HepG2 (cell line): ENCODE measurements around the gene SLC26A2. TPM values are rescaled to one million over a fixed set of nuclear protein-coding genes. Genes with fewer than 3 reads are reported as not detected.

Source experiments
- ATAC-seq: fragments of 200-7000 bp; cut with Tn5 transposase; 3 replicates; pipeline ENCODE4 v1.9.1; 2020; ENCODE audit warnings: mild to moderate bottlenecking, moderate library complexity
- BruUV-seq: library from RNA; stranded (reverse); fragments of 400-500 nt; replicated peaks from 2 replicates; lab custom pipeline; 2021; lab: Mats Ljungman, UMichigan
- CTCF ChIA-PET: fragments of 300-600 bp; formaldehyde crosslinking; extraction: SDS; loops from one replicate; lab custom pipeline; 2021; ENCODE audit warnings: low total read pairs, inconsistent platforms, low intra/inter-chr PET ratio; lab: Yijun Ruan, JAX
- POLR2A ChIA-PET: fragments of 350-600 bp; sonication (Branson Sonifier 250); formaldehyde crosslinking; loops from one replicate; lab custom pipeline; 2020; ENCODE audit warnings: antibody characterized with exemption, inconsistent platforms; lab: Yijun Ruan, JAX
- DNase-seq: peaks from one replicate; pipeline ENCODE4 v3.0.0-alpha.2; 2015; ENCODE audit warnings: low spot score
- FAIRE-seq: peaks from 3 replicates; lab custom pipeline; 2011; peaks lifted over from hg19 to GRCh38; lab: Jason Lieb, UNC
- H2AFZ ChIP-seq: one replicate; pipeline ENCODE4 v1.6.1; 2011; ENCODE audit warnings: low read length, inconsistent platforms
- H3K27ac ChIP-seq: fragments of 300-600 bp; 3 replicates; pipeline ENCODE4 v1.8.0; 2011; ENCODE audit warnings: mixed run types, mild to moderate bottlenecking, mixed read lengths, low read length, inconsistent platforms; ENCODE audit not compliant: insufficient read depth; ENCODE audit errors: extremely low read length
- H3K27me3 ChIP-seq, 2 experiments: fragments of 200-600 bp in 1 of 2; 2 replicates in 1 of 2; 3 replicates in 1 of 2; pipeline versions ENCODE4 v1.6.0 to v1.8.0; 2011; ENCODE audit warnings: low read length in 2 of 2, mild to moderate bottlenecking in 2 of 2, moderate library complexity in 2 of 2, inconsistent platforms in 1 of 2; ENCODE audit not compliant: insufficient read depth in 2 of 2, control insufficient read depth in 1 of 2
- H3K36me3 ChIP-seq, 2 experiments: fragments of 200-600 bp in 1 of 2; replicated peaks in 1 of 2; 2 replicates in 1 of 2; 3 replicates in 1 of 2; pipeline versions ENCODE4 v1.5.1 to v1.8.0; 2011; ENCODE audit warnings: low read length in 2 of 2, inconsistent platforms in 1 of 2; ENCODE audit not compliant: insufficient read depth in 2 of 2, control insufficient read depth in 1 of 2
- H3K4me1 ChIP-seq: 2 replicates; pipeline ENCODE4 v1.5.1; 2012; ENCODE audit warnings: low read length, inconsistent platforms; ENCODE audit not compliant: insufficient read depth
- H3K4me2 ChIP-seq: 2 replicates; pipeline ENCODE4 v1.6.0; 2011; ENCODE audit warnings: low read depth, low read length, inconsistent platforms
- H3K4me3 ChIP-seq, 3 experiments: fragments of 200-600 bp in 1 of 3; sonication (generic), shearing (Covaris generic) in 1 of 3; replicated peaks in 1 of 3; 2 replicates each; pipeline ENCODE4 v1.5.1; 2011 to 2016; ENCODE audit warnings: low read length in 3 of 3, inconsistent platforms in 2 of 3, low read depth in 2 of 3, mild to moderate bottlenecking in 2 of 3, control low read depth in 1 of 3, mixed read lengths in 1 of 3; ENCODE audit not compliant: insufficient read depth in 1 of 3
- H3K79me2 ChIP-seq: one replicate; pipeline ENCODE4 v1.6.1; 2011; ENCODE audit warnings: low read length, inconsistent platforms; ENCODE audit not compliant: insufficient read depth
- H3K9ac ChIP-seq: 2 replicates; pipeline ENCODE4 v1.6.0; 2011; ENCODE audit warnings: mild to moderate bottlenecking, low read depth, low read length, inconsistent platforms; ENCODE audit not compliant: insufficient read depth
- H3K9me3 ChIP-seq: 2 replicates; pipeline ENCODE4 v1.5.1; 2012; ENCODE audit warnings: mild to moderate bottlenecking, low read length
- H4K20me1 ChIP-seq: 2 replicates; pipeline ENCODE4 v1.6.0; 2011; ENCODE audit warnings: inconsistent platforms, mild to moderate bottlenecking, low read length, moderate library complexity; ENCODE audit not compliant: insufficient read depth
- ATF1 ChIP-seq: IDR thresholded peaks from 2 replicates; pipeline ENCODE4 v1.6.1; 2016; ENCODE audit warnings: mild to moderate bottlenecking, control low read depth
- BCL6 ChIP-seq: IDR thresholded peaks from 2 replicates; pipeline ENCODE4 v1.6.1; 2016; ENCODE audit warnings: missing genetic modification reagents, missing compliant biosample characterization
- MAFK ChIP-seq, 2 experiments: IDR thresholded peaks in 1 of 2; conservative IDR thresholded peaks in 1 of 2; 2 replicates each; pipeline ENCODE4 v1.6.1; 2011; ENCODE audit warnings: improper control_type of control experiment in 2 of 2, low read length in 2 of 2
- RFX1 ChIP-seq: fragments of 450-650 bp; IDR thresholded peaks from 2 replicates; pipeline ENCODE4 v1.6.1; 2017
- SCMH1 ChIP-seq: sonication (generic); formaldehyde crosslinking; IDR thresholded peaks from 2 replicates; pipeline ENCODE4 v1.9.0; 2021; ENCODE audit warnings: missing genetic modification reagents, mild to moderate bottlenecking, borderline replicate concordance
- SMAD9 ChIP-seq: sonication (generic); formaldehyde crosslinking; IDR thresholded peaks from 2 replicates; pipeline ENCODE4 v1.5.1; 2020; ENCODE audit warnings: mild to moderate bottlenecking, missing genetic modification reagents
- ZNF281 ChIP-seq: sonication (generic); formaldehyde crosslinking; IDR thresholded peaks from 2 replicates; pipeline ENCODE4 v1.4.0; 2020; ENCODE audit warnings: missing genetic modification reagents, borderline replicate concordance
- ZNF333 ChIP-seq: sonication (generic); formaldehyde crosslinking; IDR thresholded peaks from 2 replicates; pipeline ENCODE4 v1.4.0; 2020; ENCODE audit warnings: mild to moderate bottlenecking, missing genetic modification reagents, borderline replicate concordance
- ZNF431 ChIP-seq: sonication (generic); formaldehyde crosslinking; IDR thresholded peaks from 2 replicates; pipeline ENCODE4 v1.9.0; 2022; ENCODE audit warnings: missing genetic modification reagents, low read depth, mild to moderate bottlenecking, borderline replicate concordance
- ZNF460 ChIP-seq: sonication (generic); formaldehyde crosslinking; IDR thresholded peaks from 2 replicates; pipeline ENCODE4 v1.5.1; 2020; ENCODE audit warnings: missing genetic modification reagents, mild to moderate bottlenecking, borderline replicate concordance
- ZNF552 ChIP-seq: sonication (generic); formaldehyde crosslinking; IDR thresholded peaks from 2 replicates; pipeline ENCODE4 v1.9.0; 2022; ENCODE audit warnings: missing genetic modification reagents, mild to moderate bottlenecking, borderline replicate concordance
- ZSCAN29 ChIP-seq: sonication (generic); formaldehyde crosslinking; conservative IDR thresholded peaks from 2 replicates; pipeline ENCODE4 v1.4.0; 2020; ENCODE audit warnings: mild to moderate bottlenecking, missing genetic modification reagents
- WGBS: methylation state at CpG from one replicate; pipeline ENCODE4 v1.1.6; 2017; ENCODE audit warnings: low lambda C conversion rate; 5-methylcytosine and 5-hydroxymethylcytosine counted together
- in situ Hi-C: cut with HindIII; loops from 2 replicates; pipeline ENCODE4 v1.10.0; 2017; ENCODE audit warnings: low pct_unique_long_range_greater_than_20kb; ENCODE audit not compliant: extremely low pct_ligation_motif_present
- intact Hi-C: fragments of 100-400 bp; cut with micrococcal nuclease; formaldehyde crosslinking; loops from one replicate; pipeline ENCODE4 v1.10.0; 2022; ENCODE audit not compliant: unreplicated experiment
- polyA plus RNA-seq, 8 experiments: library from polyadenylated mRNA; depleted of rRNA in 3 of 8; stranded (reverse) in 7 of 8; unstranded in 1 of 8; fragments of >200 nt; fragmentation: Illumina TruSeq in 4 of 8; extraction: Trizol in 4 of 8; gene quantifications; 2 replicates each; pipeline versions ENCODE4 v1.2.1 to v1.2.3, GENCODE V29; 2011 to 2016; ENCODE audit warnings: low read depth in 4 of 8, missing spikeins in 1 of 8, mixed read lengths in 1 of 8; ENCODE audit not compliant: insufficient read depth in 1 of 8
- total RNA-seq, 5 experiments: library from RNA; depleted of rRNA; stranded (reverse); fragments of >200 nt; fragmentation: Illumina TruSeq; extraction: Trizol; gene quantifications; 2 replicates each; pipeline ENCODE4 v1.2.3, GENCODE V29; 2016; ENCODE audit warnings: low read depth in 1 of 5
- TF ChIP-seq, protein P1 (sequence below): sonication (generic); formaldehyde crosslinking; IDR thresholded peaks from 2 replicates; pipeline ENCODE4 v1.4.0; 2020; ENCODE audit warnings: missing genetic modification reagents

The SLC26A2 gene
- total and polyA plus RNA-seq, 2 of the 13 experiments (the other 11 are each of a cell fraction or from before 2014, with no cell fraction given): 2.2 to 7.9 TPM

GRCh38 chr5:150035139-150035895 lies 74.8 kb downstream of the SLC26A2 start:
- no TSS peak for BruUV-seq
- intact Hi-C loops: no loop called here

DNA sequence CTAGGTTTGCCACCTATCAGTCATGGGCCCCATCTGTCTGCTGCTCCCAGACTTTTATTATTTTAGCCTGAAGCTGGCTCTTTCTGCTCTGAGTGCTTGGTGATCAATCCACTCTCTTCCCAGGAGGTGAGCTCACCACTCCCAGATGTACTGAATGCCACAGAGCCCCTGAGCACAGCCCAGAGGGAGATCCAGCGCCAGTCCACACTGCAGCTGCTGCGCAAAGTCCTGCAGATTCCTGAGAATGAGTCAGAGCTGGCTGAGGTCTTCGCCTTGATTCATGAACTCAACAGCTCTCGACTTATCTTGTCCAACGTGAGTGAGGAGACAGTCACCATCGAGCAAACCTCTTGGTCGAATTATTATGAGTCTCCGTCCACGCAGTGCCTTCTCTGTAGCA lies 76.0 kb downstream of the SLC26A2 start:
- no peak overlapping the region for H3K4me3 ChIP-seq
- 96% methylated on average over 9 of the region's 9 CpGs for WGBS
- H3K9ac ChIP-seq: no peak overlapping the region
- H3K79me2 ChIP-seq: no peaks in the 10 kb centered on the region
- TF ChIP-seq SMAD9 (CRISPR knock-in tag): no peak
- no peak for TF ChIP-seq SCMH1 (CRISPR knock-in tag)
- TF ChIP-seq ZNF460 (CRISPR knock-in tag): no peak
- TF ChIP-seq ZNF281: no peak
- TF ChIP-seq RFX1: no peak
- TF ChIP-seq ZNF431: no peak
- TF ChIP-seq ZNF333 (CRISPR knock-in tag): no peak
- no peak for TF ChIP-seq ZNF552 (CRISPR knock-in tag)
- TF ChIP-seq, protein P1, sequence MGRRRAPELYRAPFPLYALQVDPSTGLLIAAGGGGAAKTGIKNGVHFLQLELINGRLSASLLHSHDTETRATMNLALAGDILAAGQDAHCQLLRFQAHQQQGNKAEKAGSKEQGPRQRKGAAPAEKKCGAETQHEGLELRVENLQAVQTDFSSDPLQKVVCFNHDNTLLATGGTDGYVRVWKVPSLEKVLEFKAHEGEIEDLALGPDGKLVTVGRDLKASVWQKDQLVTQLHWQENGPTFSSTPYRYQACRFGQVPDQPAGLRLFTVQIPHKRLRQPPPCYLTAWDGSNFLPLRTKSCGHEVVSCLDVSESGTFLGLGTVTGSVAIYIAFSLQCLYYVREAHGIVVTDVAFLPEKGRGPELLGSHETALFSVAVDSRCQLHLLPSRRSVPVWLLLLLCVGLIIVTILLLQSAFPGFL (CRISPR knock-in tag): no peak
- TF ChIP-seq ZSCAN29: no peak
- no peak for TF ChIP-seq BCL6 (CRISPR knock-in tag)
- CTCF ChIA-PET: no interaction called here
- in situ Hi-C loops: no loop called here
- H3K27ac ChIP-seq: no peak overlapping the region
- H3K4me1 ChIP-seq: no peaks in the 10 kb centered on the region
- no TSS peak for BruUV-seq
- FAIRE-seq (no peak), DNase-seq (no peak), ATAC-seq (no peak)
- no peaks in the 10 kb centered on the region for H4K20me1 ChIP-seq
- H3K27me3 ChIP-seq: no peaks in the 10 kb centered on the region
- H3K9me3 ChIP-seq: no peaks in the 10 kb centered on the region
- peaks cover 37 to 94% of the 10 kb centered on the region in 2 experiments for H3K36me3 ChIP-seq
- intact Hi-C loops: no loop called here
- no peak overlapping the region for H3K4me2 ChIP-seq
- H2AFZ ChIP-seq: no peak overlapping the region
- POLR2A ChIA-PET: interaction anchor here (1.1 kb wide), 1 partner anchor 10 kb away, joined by 7 read pairs; no protein-coding TSS in a partner anchor

More at GRCh38 chr5:150035139-150035895, 74.8 kb downstream of the SLC26A2 start:
- WGBS: 96% methylated on average over 6 of the region's 7 CpGs
- no peaks in the 10 kb centered on the region for H3K9me3 ChIP-seq
- no peak for DNase-seq
- peaks cover 33 to 94% of the 10 kb centered on the region in 2 experiments for H3K36me3 ChIP-seq
- POLR2A ChIA-PET: interaction anchor here (0.6 to 1.3 kb wide), 2 partner anchors 9 to 12 kb away, joined by 3 read pairs; no protein-coding TSS in a partner anchor
- ATAC-seq: no peak
- no peak for FAIRE-seq
- H3K79me2 ChIP-seq: no peaks in the 10 kb centered on the region
- H3K27ac ChIP-seq: no peak overlapping the region
- in situ Hi-C loops: no loop called here
- CTCF ChIA-PET: no interaction called here
- no peak overlapping the region for H3K4me3 ChIP-seq
- H3K9ac ChIP-seq: no peak overlapping the region
- no peaks in the 10 kb centered on the region for H3K27me3 ChIP-seq
- no peak overlapping the region for H2AFZ ChIP-seq
- no peaks in the 10 kb centered on the region for H3K4me1 ChIP-seq
- H4K20me1 ChIP-seq: no peaks in the 10 kb centered on the region
- H3K4me2 ChIP-seq: no peak overlapping the region
- TF ChIP-seq ATF1 (CRISPR knock-in tag) (no peak), MAFK (conservative IDR thresholded peaks at IDR 0.05 in 1 of 2, IDR thresholded peaks at IDR 0.05 in 1 of 2; ENCODE audit: low read length in 2 of 2) (peak; percentile 24 to 44; a peak in 3 of 4 replicates)
